GM06990 (cell line): Measurements from ENCODE around the gene EML1.

Experiments used
- DNase-seq: peaks from one replicate; pipeline ENCODE4 v3.0.0-alpha.2; 2011; ENCODE audit not compliant: insufficient read length; ENCODE audit errors: extremely low read depth
- H3K27me3 ChIP-seq: replicated peaks from 2 replicates; pipeline ENCODE4 v1.6.0; 2011; ENCODE audit warnings: low read length; ENCODE audit not compliant: control insufficient read depth, insufficient read depth
- H3K36me3 ChIP-seq: 2 replicates; pipeline ENCODE4 v1.5.1; 2011; ENCODE audit warnings: low read length; ENCODE audit not compliant: control insufficient read depth, insufficient read depth
- H3K4me3 ChIP-seq: replicated peaks from 2 replicates; pipeline ENCODE4 v1.5.1; 2011; ENCODE audit warnings: low read depth, mild to moderate bottlenecking, control low read depth, low read length
- TF ChIP-seq, protein P1 (sequence below): IDR thresholded peaks from 2 replicates; pipeline ENCODE4 v1.5.1; 2011; ENCODE audit warnings: low read length, control low read depth, mild to moderate bottlenecking, inconsistent platforms; ENCODE audit not compliant: insufficient read depth, poor library complexity, severe bottlenecking

EML1 gene

DNA sequence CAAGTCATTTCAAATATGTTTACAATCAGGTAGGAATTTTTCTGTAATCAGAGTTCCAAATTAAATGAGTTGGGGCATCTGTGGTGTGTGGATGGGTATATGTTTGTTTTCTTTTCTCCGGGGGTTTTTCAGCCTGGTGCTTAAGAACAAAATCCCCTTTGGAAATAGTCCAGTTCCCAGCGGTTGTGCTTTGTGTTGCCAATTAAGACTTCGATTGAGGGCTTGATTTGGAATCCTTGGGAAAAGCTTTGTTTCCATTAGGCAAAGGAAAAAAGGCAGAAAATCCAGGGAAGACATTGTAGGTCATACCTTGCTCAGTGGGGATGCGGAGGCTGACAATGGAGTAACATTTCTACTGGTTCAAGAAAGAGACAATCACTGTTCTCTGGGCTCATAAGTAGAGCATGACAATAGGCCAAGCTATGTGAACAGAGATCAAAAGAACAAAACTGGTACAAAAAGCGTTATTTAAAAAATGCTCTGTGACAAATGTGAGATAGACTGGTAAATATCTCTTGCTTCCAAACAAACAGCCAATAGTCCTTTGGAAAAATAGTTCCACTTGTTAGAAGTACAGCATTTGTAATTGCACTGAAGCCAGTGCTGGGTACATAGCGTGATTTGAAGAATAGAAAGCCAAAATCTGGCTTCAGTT, 79.7 kb downstream of the EML1 start:
- no peaks in the 10 kb centered on the region for H3K27me3 ChIP-seq
- DNase-seq, result no peak
- TF ChIP-seq, protein P1, sequence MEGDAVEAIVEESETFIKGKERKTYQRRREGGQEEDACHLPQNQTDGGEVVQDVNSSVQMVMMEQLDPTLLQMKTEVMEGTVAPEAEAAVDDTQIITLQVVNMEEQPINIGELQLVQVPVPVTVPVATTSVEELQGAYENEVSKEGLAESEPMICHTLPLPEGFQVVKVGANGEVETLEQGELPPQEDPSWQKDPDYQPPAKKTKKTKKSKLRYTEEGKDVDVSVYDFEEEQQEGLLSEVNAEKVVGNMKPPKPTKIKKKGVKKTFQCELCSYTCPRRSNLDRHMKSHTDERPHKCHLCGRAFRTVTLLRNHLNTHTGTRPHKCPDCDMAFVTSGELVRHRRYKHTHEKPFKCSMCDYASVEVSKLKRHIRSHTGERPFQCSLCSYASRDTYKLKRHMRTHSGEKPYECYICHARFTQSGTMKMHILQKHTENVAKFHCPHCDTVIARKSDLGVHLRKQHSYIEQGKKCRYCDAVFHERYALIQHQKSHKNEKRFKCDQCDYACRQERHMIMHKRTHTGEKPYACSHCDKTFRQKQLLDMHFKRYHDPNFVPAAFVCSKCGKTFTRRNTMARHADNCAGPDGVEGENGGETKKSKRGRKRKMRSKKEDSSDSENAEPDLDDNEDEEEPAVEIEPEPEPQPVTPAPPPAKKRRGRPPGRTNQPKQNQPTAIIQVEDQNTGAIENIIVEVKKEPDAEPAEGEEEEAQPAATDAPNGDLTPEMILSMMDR, result no peak
- no peak overlapping the region for H3K4me3 ChIP-seq
- no peaks in the 10 kb centered on the region for H3K36me3 ChIP-seq

- TF ChIP-seq, protein P1, result no peak
- Histone ChIP-seq H3K36me3 (no peaks in the 10 kb centered on the region), H3K27me3 (no peaks in the 10 kb centered on the region), H3K4me3 (no peak overlapping the region)
- DNase-seq, result no peak
These were observed 80.4 kb downstream of the EML1 start for GRCh38 chr14:99873653-99874052.

DNA sequence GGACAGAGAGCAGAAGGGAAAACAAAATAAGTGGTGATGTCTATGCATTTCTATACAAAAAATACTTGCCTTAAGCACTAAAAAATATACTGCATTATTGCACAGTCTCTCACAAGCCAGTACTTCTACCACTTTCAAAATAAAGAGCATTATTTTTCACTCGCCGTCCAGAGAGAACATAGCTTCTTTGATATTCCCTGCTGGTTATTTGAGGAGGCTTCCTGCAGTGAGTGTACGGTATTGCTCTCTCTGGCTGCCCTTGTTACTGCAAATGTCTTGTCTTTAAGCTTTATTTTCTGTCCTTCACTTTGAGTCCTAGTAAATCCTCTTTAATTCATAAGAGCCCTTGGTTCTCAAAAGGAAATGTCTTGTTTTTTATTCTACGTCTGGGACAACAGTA, 81.1 kb downstream of the EML1 start:
- TF ChIP-seq, protein P1, result no peak
- DNase-seq, result no peak
- Histone ChIP-seq H3K27me3 (no peaks in the 10 kb centered on the region), H3K4me3 (no peak overlapping the region), H3K36me3 (no peaks in the 10 kb centered on the region)

GRCh38 chr14:99875421-99875820, 82.2 kb downstream of the EML1 start:
- no peaks in the 10 kb centered on the region for H3K27me3 ChIP-seq
- no peak for DNase-seq
- no peaks in the 10 kb centered on the region for H3K36me3 ChIP-seq
- TF ChIP-seq, protein P1, result no peak
- H3K4me3 ChIP-seq, result no peak overlapping the region

DNA sequence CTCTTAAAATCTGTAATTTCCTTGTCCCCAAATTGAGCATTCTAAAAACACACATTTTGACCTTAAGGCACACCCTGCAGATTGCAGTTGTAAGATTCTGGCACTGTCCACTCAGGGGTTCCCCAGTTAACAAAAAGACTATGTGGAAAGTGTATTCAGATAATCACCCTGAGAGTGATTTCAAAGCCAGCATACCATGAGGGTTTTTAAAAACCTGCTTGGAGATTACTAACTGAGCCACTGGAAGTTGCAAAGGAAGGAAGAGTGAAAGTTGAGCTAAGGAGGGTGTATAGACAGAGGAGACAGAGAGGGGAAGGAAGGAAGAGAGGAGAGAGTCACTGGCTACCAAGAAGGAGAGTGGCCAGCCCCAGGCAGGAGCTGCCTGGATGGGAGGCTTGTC, 82.6 kb downstream of the EML1 start:
- no peak overlapping the region for H3K4me3 ChIP-seq
- no peak for DNase-seq
- no peaks in the 10 kb centered on the region for H3K36me3 ChIP-seq
- TF ChIP-seq, protein P1, result no peak
- H3K27me3 ChIP-seq, result no peaks in the 10 kb centered on the region

GRCh38 chr14:99876406-99876805, 83.2 kb downstream of the EML1 start:
- H3K27me3 ChIP-seq, result no peaks in the 10 kb centered on the region
- H3K4me3 ChIP-seq, result no peak overlapping the region
- TF ChIP-seq, protein P1, result no peak
- DNase-seq, result no peak
- H3K36me3 ChIP-seq, result no peaks in the 10 kb centered on the region
